ENCODE results near the gene ABHD2.
A peak's percentile ranks its signal among the peaks of the same experiment; 100 is the strongest.

ABHD2 gene

GRCh38 chr15:89121414-89121813 is 33.2 kb downstream of the ABHD2 start:
- DNase-seq (ENCODE audit: insufficient read length, low spot score) (no peak), FAIRE-seq (no peak)
- TF ChIP-seq CTCF (IDR thresholded peaks at IDR 0.05; ENCODE audit: insufficient read depth, missing control alignments), result no peak

- no peak for FAIRE-seq
- no peak for DNase-seq (ENCODE audit: insufficient read length, low spot score)
- no peak for TF ChIP-seq CTCF (IDR thresholded peaks at IDR 0.05; ENCODE audit: insufficient read depth, missing control alignments)
These were observed 34.4 kb downstream of the ABHD2 start for GRCh38 chr15:89122505-89123180.

GRCh38 chr15:89123181-89123525 is 34.9 kb downstream of the ABHD2 start:
- FAIRE-seq (no peak), DNase-seq (ENCODE audit: insufficient read length, low spot score) (no peak)
- no peak for TF ChIP-seq CTCF (IDR thresholded peaks at IDR 0.05; ENCODE audit: insufficient read depth, missing control alignments)

GRCh38 chr15:89125088-89125826 is 37.0 kb downstream of the ABHD2 start:
- no peak for FAIRE-seq
- no peak for TF ChIP-seq CTCF (IDR thresholded peaks at IDR 0.05; ENCODE audit: insufficient read depth, missing control alignments)
- DNase-seq (ENCODE audit: insufficient read length, low spot score), result no peak

GRCh38 chr15:89126009-89126408 is 37.8 kb downstream of the ABHD2 start:
- TF ChIP-seq CTCF (IDR thresholded peaks at IDR 0.05; ENCODE audit: insufficient read depth, missing control alignments), result no peak
- FAIRE-seq (no peak), DNase-seq (ENCODE audit: insufficient read length, low spot score) (no peak)

GRCh38 chr15:89127054-89127702 is 38.9 kb downstream of the ABHD2 start:
- FAIRE-seq (no peak), DNase-seq (ENCODE audit: insufficient read length, low spot score) (no peak)
- TF ChIP-seq CTCF (IDR thresholded peaks at IDR 0.05; ENCODE audit: insufficient read depth, missing control alignments), result peak; percentile 18
